Astrocyte (in vitro differentiated cells and primary cell): ENCODE results near the gene MEAK7.

Source experiments
- EZH2 ChIP-seq: IDR thresholded peaks from 2 replicates; pipeline ENCODE4 v1.6.1; 2012; ENCODE audit warnings: mild to moderate bottlenecking, low read length, inconsistent platforms; ENCODE audit not compliant: insufficient read depth
- TF ChIP-seq, protein P1 (sequence below): IDR thresholded peaks from 2 replicates; pipeline ENCODE4 v1.5.1; 2011; ENCODE audit warnings: low read depth, mild to moderate bottlenecking, inconsistent platforms, low read length, moderate library complexity; ENCODE audit not compliant: insufficient read depth

- TF ChIP-seq, protein P1, sequence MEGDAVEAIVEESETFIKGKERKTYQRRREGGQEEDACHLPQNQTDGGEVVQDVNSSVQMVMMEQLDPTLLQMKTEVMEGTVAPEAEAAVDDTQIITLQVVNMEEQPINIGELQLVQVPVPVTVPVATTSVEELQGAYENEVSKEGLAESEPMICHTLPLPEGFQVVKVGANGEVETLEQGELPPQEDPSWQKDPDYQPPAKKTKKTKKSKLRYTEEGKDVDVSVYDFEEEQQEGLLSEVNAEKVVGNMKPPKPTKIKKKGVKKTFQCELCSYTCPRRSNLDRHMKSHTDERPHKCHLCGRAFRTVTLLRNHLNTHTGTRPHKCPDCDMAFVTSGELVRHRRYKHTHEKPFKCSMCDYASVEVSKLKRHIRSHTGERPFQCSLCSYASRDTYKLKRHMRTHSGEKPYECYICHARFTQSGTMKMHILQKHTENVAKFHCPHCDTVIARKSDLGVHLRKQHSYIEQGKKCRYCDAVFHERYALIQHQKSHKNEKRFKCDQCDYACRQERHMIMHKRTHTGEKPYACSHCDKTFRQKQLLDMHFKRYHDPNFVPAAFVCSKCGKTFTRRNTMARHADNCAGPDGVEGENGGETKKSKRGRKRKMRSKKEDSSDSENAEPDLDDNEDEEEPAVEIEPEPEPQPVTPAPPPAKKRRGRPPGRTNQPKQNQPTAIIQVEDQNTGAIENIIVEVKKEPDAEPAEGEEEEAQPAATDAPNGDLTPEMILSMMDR: no peak
- TF ChIP-seq EZH2: no peak
These were observed 23.9 kb upstream of the MEAK7 start for GRCh38 chr16:84528322-84528721.
